NCI-H774 (cell line): ENCODE data around the gene AP2S1.
A peak's percentile ranks its signal among the peaks of the same experiment; 100 is the strongest.
"Not testable (repeated sequence)": the region's sequence is repeated elsewhere in the genome, so short reads cannot be mapped to it uniquely, and the experiment has no call there.

ENCODE experiments used
- DNase-seq: peaks from one replicate; lab custom pipeline; 2025; lab: John Stamatoyannopoulos, UW

The AP2S1 gene

DNA sequence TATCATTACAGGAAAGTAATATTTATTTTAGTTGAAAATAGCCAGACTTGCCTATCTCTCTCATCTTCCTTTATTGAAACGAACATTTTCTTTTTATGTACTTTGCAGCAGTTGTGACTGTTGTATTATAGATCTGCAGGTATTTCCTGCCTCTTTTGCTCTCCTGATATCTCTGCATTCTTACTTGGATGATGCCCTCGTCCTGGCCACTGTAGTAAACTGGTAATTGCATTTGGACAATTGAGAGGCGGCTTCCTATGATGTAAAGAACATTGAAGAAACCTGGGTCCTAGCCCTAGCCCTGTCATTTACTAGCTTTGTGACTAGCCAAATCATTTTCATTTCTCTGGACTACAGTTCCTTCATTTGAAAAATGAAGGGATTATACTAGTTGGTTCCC is 16.5 kb upstream of the AP2S1 start:
- DNase-seq: no peak

DNA sequence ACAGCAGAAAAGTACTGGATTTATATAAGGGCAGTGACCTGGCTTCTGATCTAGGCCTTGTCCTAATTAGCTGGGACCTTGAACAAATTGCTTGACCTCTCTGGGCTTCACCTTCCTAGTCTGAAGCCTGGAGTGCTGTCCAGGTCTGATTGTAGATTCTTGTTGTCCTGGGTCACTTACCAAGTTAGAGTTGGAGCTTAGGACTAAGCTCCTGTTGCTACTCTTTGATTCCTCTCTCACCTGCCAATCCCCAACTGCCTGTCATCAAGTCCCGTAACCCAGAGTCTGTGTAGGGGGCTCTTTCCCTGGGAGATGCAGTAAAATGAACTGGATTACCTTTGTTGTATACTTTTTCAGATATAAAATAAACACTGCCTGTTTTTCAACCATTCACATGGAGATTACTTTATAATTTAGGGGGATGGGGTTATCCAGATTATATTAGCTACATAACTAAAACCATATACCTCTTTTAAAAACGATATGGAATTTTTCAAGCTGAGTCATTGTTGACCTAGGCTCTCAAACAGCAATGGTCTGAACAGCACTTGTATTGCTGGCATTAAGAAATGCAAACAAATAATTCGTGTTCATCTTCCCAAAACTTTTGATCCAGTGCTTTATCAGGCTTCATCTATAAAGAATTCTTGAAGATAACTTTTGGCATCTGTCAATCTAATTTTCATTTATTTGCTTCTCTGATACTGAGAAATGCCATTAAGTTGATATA is 15.9 kb upstream of the AP2S1 start:
- DNase-seq: no peak

DNA sequence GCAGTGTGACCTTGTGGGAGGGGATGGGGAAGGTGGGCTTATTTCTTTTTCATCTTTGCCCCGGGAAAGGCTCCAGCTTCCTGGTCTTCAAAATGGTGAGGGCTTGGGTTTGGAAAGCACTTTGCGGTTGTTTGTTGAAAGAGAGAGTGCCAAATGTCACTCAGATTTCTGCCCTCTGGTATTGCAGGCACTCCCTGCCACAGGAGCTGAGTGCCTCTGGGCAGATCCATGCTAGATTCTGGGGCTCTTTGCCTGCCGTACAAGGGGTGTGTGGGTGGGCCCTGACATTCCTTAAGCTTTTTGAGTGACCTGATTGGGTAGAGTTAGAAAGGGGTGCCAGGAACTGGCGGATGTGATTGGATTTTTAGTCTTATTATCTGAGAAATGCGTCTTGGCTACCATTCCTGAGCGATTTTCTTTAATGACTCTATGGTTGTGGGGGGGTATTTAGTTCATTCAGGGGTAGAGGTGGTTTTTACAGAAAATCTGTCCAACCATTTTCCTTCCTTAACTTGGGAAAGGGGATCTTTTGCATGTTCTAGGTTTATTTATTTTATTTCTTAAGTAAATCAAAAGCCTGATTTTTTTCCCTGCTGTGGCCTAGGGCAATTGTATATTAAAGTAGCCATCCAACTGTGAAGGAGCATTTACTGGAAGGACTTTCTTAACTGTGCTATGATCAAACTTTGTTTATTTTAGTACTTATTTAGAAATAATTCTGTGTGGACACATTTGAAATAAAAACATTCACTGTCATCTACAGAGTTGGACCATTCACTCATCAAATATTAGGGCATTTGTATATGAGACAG is 13.4 kb upstream of the AP2S1 start:
- DNase-seq: no peak

DNA sequence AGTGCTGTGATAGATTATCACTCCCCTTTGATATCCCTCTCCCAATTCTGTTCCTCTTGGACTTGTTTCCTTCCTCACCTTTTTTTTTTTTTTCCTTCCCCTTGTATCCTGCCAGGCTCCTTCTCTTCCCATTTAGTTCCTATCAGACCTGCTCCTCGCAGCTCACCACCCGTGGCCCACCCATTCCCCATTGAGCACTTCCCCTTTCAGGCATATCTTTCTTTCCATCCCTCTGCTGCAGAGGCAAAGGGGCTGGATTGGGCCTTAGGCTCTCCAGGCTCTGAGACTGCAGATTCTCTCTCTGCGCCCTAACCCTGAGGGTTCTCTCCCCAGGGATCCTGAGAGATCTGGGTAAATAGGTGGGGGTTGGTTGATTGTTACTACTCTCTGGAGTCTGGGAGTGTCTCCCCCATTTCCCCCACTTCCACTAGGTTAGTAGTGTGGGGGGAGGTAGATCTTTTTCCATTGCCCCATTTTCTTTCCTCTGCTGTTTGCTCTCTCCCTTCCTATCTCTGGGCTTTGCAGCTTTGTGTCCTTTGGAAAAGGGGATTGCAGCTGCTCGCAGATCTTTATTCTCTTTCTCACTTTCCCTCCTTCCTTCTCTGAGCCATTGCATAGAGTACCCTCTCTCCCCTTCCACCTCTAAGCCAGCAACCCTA is 12.5 kb upstream of the AP2S1 start:
- DNase-seq: no peak

DNA sequence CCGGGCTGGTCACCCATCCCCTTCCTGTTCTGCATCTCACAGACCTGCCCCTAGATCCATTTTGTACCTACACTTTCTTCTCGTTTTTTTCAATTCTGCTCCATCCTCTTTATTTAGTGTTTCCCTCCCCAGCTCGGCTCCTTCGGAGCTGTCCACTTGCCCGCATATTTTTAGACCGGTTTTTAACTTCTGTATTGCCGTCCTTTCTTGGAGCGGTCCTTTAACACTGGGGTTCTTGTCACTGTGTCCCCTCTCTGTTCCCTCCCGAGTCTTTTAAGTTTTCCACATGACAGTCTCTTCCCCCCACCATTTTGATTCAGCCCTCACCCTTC is 11.8 kb upstream of the AP2S1 start:
- DNase-seq: no peak

DNA sequence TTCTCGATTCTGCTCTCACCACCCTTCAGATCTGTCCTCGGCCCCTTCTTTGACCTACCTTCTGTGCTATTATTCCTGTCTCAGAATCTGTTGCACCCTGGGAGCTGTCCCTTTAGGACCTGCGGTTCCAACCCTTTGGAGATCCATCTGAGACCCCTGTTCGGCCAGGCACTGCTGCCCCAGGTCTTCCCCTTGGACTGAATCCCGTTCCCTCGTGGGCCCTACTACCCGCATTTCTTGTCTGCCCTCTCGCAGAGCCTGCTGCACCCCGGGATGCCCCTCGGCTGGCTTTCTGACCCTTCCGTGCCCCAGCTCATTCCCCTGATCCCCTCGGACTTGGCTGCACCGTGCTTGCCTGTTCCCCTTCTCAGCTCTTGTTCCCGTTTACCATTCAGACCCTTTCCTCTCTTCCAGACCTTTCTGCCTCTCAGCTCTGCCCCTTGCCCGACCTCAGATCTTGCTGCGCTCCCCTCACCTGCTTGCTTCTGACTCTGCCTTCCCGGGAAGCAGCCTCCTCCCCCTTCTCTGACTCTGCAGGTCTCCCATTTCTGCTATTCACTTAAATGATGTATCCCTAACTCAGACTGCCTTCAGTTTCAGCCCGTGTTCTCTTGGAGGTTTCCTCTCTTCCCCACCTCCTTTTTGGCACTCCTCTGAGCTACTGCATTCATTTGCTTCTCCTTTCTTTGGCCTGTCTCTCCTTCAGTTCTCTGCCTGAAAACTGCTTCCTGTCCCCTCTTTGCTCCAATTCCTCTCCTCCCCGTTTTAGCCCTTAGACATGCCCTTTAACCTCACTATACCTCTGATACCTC is 11.3 kb upstream of the AP2S1 start:
- DNase-seq: no peak

DNA sequence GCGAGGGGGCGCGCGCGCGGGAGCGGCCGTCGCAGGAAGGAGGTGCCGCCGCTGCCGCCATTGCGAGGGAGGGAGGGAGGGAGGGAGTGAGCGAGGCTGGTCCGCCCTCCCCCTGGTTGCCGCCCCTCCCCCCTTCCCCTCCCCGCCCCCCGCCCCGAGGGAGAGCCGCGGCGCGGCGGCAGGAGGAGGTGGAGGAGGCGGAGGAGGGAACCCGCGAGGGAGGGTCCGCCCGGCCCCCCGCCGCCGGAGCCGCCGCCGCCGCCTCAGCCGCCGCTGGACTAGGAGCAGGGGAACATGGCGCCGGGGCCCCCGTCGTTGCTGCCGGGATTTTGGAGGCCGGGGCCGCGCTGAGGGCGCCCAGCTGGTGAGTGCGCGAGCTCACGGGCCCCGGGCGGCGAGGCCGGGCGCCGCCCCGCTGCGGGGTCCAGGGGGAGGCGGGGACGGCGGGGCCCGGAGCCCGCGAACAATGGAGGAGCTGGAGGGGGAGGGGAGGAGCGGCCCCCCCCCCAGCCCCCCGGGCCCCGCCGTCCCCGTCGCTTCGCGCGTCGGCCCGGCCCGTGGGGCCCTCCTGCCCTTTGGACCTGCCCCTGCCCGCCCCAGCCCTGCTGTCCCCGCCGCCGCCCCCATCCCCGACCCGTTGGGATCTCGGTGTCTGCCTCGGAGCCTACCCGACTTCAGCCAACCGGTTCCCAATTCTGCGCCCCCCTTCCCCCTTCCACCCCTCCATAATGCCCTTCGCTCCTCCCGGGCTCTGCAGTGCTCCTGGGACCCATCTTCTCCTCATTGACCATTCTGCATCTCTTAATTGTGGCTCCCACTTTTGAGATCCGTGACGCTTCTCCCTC is 10.4 kb upstream of the AP2S1 start, which contains the start of gene ARHGAP35:
Gene ARHGAP35 (plus strand): TSS at position 152 of the 845 bp plus-strand sequence. CDS start 57,679 bp downstream, outside the sequence.
- DNase-seq: peak; percentile 87

DNA sequence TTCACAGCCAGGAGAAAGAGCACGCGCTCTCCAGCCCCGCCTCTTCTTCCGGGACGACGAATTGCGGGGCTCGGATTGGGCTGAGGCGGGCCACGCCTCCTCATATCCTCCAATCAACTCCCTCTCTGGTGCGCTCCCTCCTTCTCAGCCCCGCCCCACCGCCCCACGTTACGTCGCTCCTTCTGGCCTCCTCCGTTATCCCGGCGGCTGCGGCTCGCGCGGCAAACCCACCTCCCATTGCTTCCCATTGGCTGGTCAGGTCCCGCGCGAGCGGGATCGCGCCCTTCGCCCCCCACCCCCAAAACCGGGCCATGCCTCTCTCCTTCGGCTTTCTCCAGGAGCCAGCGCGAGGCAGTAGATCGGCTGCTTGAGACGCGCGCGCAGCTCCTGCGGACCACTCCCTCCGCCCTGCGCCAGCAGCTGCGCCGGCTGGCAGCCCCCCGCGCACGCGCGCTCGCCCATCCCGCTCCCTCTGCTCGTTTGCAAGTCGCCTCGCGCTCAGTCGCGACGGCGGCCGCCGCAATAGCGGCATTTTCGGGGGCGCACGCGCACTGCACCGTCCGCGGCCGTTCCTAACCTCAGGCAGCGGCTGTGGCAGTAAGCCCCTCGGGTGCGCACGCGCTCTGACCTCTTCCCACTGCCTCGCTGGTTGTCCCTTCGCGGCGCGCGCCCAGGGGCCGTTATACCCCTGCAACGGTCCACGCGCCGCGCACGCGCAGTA is 9.6 kb upstream of the AP2S1 start:
- peak; percentile 97 for DNase-seq

GRCh38 chr19:46859637-46860124 is 9.0 kb upstream of the AP2S1 start:
- no peak for DNase-seq

- peak; percentile 88 for DNase-seq
Observed at GRCh38 chr19:46856062-46857022, 5.7 kb upstream of the AP2S1 start.

- DNase-seq: not testable (repeated sequence)
Observed at GRCh38 chr19:46854698-46855097, 4.1 kb upstream of the AP2S1 start.

- DNase-seq: no peak
Observed at GRCh38 chr19:46852830-46853229, 2.2 kb upstream of the AP2S1 start.

- no peak for DNase-seq
Observed at GRCh38 chr19:46849610-46850009, 1.0 kb downstream of the AP2S1 start.

DNA sequence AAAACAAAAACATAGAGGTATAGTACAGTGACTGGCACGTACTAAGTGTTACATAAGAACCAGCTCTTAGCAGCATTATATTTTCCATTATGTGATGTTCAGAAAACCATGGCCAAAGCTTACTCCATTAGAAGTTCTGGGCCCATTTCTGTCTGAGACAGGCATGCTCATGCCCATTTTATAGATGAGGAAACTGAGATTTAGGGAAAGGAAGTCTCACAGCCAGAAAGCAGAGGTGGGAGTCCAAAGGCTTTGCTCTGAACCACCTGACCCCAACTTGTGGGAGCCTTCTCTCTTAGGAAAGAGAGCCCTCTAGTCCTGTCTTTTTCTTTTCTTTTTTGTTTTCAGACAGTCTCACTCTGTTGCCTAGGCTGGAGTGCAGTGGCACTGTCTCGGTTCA is 2.3 kb downstream of the AP2S1 start:
- no peak for DNase-seq

GRCh38 chr19:46847528-46847927 is 3.1 kb downstream of the AP2S1 start:
- no peak for DNase-seq

DNA sequence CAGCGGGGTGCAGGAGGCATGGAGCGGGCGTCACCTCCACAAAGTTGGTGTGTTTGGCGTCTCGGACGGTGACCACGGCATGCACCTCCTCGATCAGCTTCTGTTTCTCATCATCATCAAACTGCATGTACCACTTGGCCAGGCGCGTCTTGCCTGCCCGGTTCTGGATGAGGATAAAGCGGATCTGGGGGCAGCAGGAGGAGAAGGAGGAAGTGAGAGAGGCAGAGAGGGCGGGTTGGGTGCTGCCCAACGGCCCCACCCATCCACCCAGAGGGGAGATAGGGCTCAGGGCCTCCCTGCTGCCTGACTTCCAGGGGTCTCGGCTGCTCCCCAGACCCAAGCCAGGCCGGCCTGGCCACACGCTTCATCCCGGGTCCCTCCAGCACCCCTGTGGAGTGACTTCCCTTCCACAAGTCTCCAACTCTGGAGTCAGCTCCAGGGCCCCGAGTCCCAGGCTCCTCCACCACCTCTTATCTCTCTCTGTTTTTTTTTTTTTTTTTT is 4.6 kb downstream of the AP2S1 start:
- DNase-seq: no peak

DNA sequence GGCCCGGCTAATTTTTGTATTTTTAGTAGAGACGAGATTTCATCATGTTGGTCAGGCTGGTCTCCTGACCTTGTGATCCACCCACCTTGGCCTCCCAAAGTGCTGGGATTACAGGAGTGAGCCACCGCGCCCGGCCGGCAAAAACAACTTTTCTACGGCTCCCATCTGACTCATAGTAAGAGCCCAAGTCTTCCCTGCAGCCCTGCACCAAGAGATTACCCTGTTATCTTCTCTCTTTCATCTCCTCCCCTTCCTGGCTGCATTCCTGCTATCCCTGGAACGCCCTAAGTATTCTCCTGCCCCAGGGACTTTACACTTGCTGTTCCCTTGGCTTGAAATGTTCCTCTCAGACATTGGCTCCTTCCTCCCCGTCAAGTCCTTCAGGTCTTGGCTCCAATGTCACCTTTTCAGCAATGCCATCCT is 6.6 kb downstream of the AP2S1 start:
- DNase-seq: no peak

GRCh38 chr19:46842791-46843190 is 7.9 kb downstream of the AP2S1 start:
- DNase-seq: no peak
